ENCODE data around the gene GPT2. TPM values are rescaled to one million over a fixed set of nuclear protein-coding genes. Genes with fewer than 3 reads are reported as not detected.

GPT2 gene
- total RNA-seq, 1 experiment from 2014 or later, result 12.7 TPM

DNA sequence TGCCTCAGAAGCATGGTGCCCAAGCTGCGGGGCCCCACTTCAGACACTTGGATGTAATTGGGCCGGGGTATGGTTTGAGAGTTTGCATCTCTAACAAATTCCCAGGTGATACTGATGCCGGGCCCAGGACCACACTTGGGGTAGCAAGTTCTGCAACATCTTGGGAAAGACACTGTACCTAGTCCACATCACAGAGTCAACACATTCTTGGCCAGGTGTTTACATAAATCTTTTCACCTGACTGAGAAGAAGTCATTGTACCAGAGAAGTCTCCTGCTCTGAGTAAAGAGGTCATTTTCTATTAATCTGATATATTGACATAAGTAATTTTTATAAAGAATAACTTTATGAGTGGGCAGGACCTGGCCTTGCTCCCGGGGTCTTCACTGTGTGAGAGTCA lies 27.5 kb downstream of the GPT2 start:
- Histone ChIP-seq H3K27me3 (ENCODE audit: control insufficient read depth, insufficient read depth, low read length) (no peaks in the 10 kb centered on the region), H3K27ac (ENCODE audit: low read length) (no peak overlapping the region), H3K4me3 (ENCODE audit: low read depth in 2 of 2, low read length in 2 of 2) (no peak overlapping the region), H3K36me3 (ENCODE audit: control insufficient read depth, insufficient read depth, low read length) (no peaks in the 10 kb centered on the region), H3K9me3 (ENCODE audit: control insufficient read depth, insufficient read depth, low read depth, low read length) (no peaks in the 10 kb centered on the region), H3K4me1 (ENCODE audit: control insufficient read depth, insufficient read depth, low read length) (no peaks in the 10 kb centered on the region)
- CTCF ChIA-PET, result no interaction called here
- intact Hi-C loops (cut with micrococcal nuclease; ENCODE audit: unreplicated experiment) (no loop called here), in situ Hi-C loops (cut with HindIII; ENCODE audit: low pct_unique_long_range_greater_than_20kb, low sequenced_read_pairs) (no loop called here)
- TF ChIP-seq REST (IDR thresholded peaks at IDR 0.05; ENCODE audit: insufficient read depth in 1 of 2, low read depth in 2 of 2, low read length in 1 of 2), result no peak
- TF ChIP-seq CTCF (IDR thresholded peaks at IDR 0.05), result no peak
- no peak for TF ChIP-seq SIN3A (IDR thresholded peaks at IDR 0.05; ENCODE audit: borderline replicate concordance, insufficient read depth, low read depth, low read length)
- TF ChIP-seq POLR2AphosphoS5 (IDR thresholded peaks at IDR 0.05; ENCODE audit: low read depth, low read length), result no peak
- no peak for TF ChIP-seq TCF7L2 (IDR thresholded peaks at IDR 0.05; ENCODE audit: low read depth, low read length)
- no TSS peak for BruUV-seq (replicated peaks)
- no peak for DNase-seq (ENCODE audit: low read depth, low spot score)
- POLR2A ChIA-PET, result no interaction called here
- ATAC-seq, result no peak

DNA sequence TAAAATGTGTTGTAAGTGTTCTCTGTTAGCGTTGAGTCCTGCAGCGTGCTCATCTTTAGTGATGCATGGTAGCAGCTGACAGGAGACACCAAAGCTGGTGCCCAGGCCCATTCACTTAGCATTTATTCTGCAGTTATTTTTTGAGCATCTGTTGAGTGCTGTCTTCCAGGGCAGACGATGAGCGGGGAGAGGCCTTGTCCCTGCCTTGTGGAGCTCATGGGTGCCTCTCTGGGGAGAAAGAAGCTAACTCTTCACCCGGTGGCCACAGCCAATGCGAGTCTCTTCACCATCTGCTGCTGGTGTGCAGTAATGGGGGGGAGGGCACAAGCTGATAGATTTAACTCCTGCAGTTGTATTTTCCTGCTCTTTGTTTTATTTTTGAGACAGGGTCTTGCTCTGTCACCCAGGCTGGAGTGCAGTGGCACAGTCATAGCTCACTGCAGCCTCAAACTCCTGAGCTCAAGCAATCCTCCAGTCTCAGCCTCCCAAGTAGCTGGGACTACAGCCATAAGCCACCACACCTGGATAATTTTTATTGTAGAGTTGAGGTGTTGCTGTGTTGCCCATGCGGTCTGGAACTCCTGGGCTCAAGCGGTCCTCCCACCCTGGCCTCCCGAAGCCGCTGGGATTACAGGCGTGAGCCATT lies 30.5 kb downstream of the GPT2 start:
- no peak overlapping the region for H3K4me3 ChIP-seq (ENCODE audit: low read depth in 2 of 2, low read length in 2 of 2)
- ChIA-PET POLR2A (no interaction called here), CTCF (interaction anchor here (0.7 kb wide), 1 partner anchor 209 kb away, joined by 3 read pairs; no protein-coding TSS in a partner anchor)
- in situ Hi-C loops (cut with HindIII; ENCODE audit: low pct_unique_long_range_greater_than_20kb, low sequenced_read_pairs), result no loop called here
- BruUV-seq (replicated peaks), result no TSS peak
- no peaks in the 10 kb centered on the region for H3K9me3 ChIP-seq (ENCODE audit: control insufficient read depth, insufficient read depth, low read depth, low read length)
- H3K4me1 ChIP-seq (ENCODE audit: control insufficient read depth, insufficient read depth, low read length), result no peaks in the 10 kb centered on the region
- ATAC-seq (no peak), DNase-seq (ENCODE audit: low read depth, low spot score) (no peak)
- H3K27ac ChIP-seq (ENCODE audit: low read length), result no peak overlapping the region
- no peaks in the 10 kb centered on the region for H3K36me3 ChIP-seq (ENCODE audit: control insufficient read depth, insufficient read depth, low read length)
- intact Hi-C loops (cut with micrococcal nuclease; ENCODE audit: unreplicated experiment), result no loop called here
- H3K27me3 ChIP-seq (ENCODE audit: control insufficient read depth, insufficient read depth, low read length), result no peaks in the 10 kb centered on the region
- TF ChIP-seq POLR2AphosphoS5 (IDR thresholded peaks at IDR 0.05; ENCODE audit: low read depth, low read length) (no peak), REST (IDR thresholded peaks at IDR 0.05; ENCODE audit: insufficient read depth in 1 of 2, low read depth in 2 of 2, low read length in 1 of 2) (no peak), SIN3A (IDR thresholded peaks at IDR 0.05; ENCODE audit: borderline replicate concordance, insufficient read depth, low read depth, low read length) (no peak), CTCF (IDR thresholded peaks at IDR 0.05) (no peak), TCF7L2 (IDR thresholded peaks at IDR 0.05; ENCODE audit: low read depth, low read length) (no peak)
